AG09309 (cell line): ENCODE results near the gene NPTXR.

Source experiments
- DNase-seq: peaks from one replicate; pipeline ENCODE4 v3.0.0-alpha.2; 2010; ENCODE audit warnings: low read depth
- H3K4me3 ChIP-seq: 2 replicates; pipeline ENCODE4 v1.5.1; 2011; ENCODE audit warnings: mild to moderate bottlenecking, low read depth, low read length, moderate library complexity; ENCODE audit not compliant: control insufficient read depth
- CTCF ChIP-seq: IDR thresholded peaks from 2 replicates; pipeline ENCODE4 v1.5.1; 2011; ENCODE audit warnings: mild to moderate bottlenecking, low read depth, low read length, inconsistent platforms; ENCODE audit not compliant: insufficient read depth, control insufficient read depth; ENCODE audit errors: missing control alignments

NPTXR gene

GRCh38 chr22:38868886-38869381 lies 25.1 kb upstream of the NPTXR start:
- DNase-seq: no peak
- H3K4me3 ChIP-seq: no peak overlapping the region
- TF ChIP-seq CTCF: peak; percentile 92

GRCh38 chr22:38868286-38868721 lies 24.5 kb upstream of the NPTXR start:
- no peak overlapping the region for H3K4me3 ChIP-seq
- DNase-seq: no peak
- TF ChIP-seq CTCF: no peak

- no peak for DNase-seq
- no peak overlapping the region for H3K4me3 ChIP-seq
- no peak for TF ChIP-seq CTCF
Observed at GRCh38 chr22:38867471-38868285, 23.9 kb upstream of the NPTXR start.

- no peak overlapping the region for H3K4me3 ChIP-seq
- DNase-seq: no peak
- no peak for TF ChIP-seq CTCF
Observed at GRCh38 chr22:38867124-38867455, 23.3 kb upstream of the NPTXR start.

- DNase-seq: no peak
- no peak overlapping the region for H3K4me3 ChIP-seq
- TF ChIP-seq CTCF: no peak
Observed at GRCh38 chr22:38866399-38867123, 22.7 kb upstream of the NPTXR start.

- no peak overlapping the region for H3K4me3 ChIP-seq
- TF ChIP-seq CTCF: no peak
- no peak for DNase-seq
Observed at GRCh38 chr22:38866024-38866398, 22.2 kb upstream of the NPTXR start.
